Activated B cell treated with CpG ODN at 0.5 μM for 24 hours (primary cell): ENCODE data around the gene IL22RA1. TPM values are rescaled to one million over a fixed set of nuclear protein-coding genes. Genes with fewer than 3 reads are reported as not detected.

Experiments
- ATAC-seq: fragments of 200-7000 bp; cut with Tn5 transposase; one replicate; pipeline ENCODE4 v1.10.0; 2021; ENCODE audit warnings: low read depth, mild to moderate bottlenecking, moderate library complexity
- CTCF ChIA-PET: fragments of 350-600 bp; sonication (Branson Sonifier 250); formaldehyde crosslinking; loops from one replicate; lab custom pipeline; 2021; ENCODE audit warnings: antibody characterized with exemption; lab: Charles Lee
- POLR2A ChIA-PET: fragments of 350-600 bp; sonication (Branson Sonifier 250); formaldehyde crosslinking; loops from one replicate; lab custom pipeline; 2021; ENCODE audit warnings: antibody characterized with exemption; lab: Charles Lee
- DNase-seq: peaks from one replicate; pipeline ENCODE4 v3.0.0; 2022
- H3K27ac Mint-ChIP-seq: one replicate; pipeline ENCODE4 v1.8.0; 2020; ENCODE audit warnings: mixed read lengths
- H3K27me3 Mint-ChIP-seq: one replicate; pipeline ENCODE4 v1.8.0; 2021; ENCODE audit warnings: mixed read lengths
- H3K36me3 Mint-ChIP-seq: one replicate; pipeline ENCODE4 v1.8.0; 2021; ENCODE audit warnings: low read depth, mixed read lengths
- H3K4me1 Mint-ChIP-seq: one replicate; pipeline ENCODE4 v1.8.0; 2021; ENCODE audit warnings: mixed read lengths
- H3K4me3 Mint-ChIP-seq: one replicate; pipeline ENCODE4 v1.8.0; 2020; ENCODE audit warnings: mild to moderate bottlenecking, mixed read lengths
- H3K9me3 Mint-ChIP-seq: one replicate; pipeline ENCODE4 v1.8.0; 2020; ENCODE audit warnings: mixed read lengths
- intact Hi-C: fragments of 100-400 bp; cut with micrococcal nuclease; formaldehyde crosslinking; loops from one replicate; pipeline ENCODE4 v1.15.1; 2024
- total RNA-seq: library from RNA; stranded (reverse); gene quantifications from 2 replicates; pipeline ENCODE4 v1.2.3, GENCODE V29; 2022
- TF ChIP-seq, protein P1 (sequence below): fragments of 200-600 bp; IDR thresholded peaks from one replicate; pipeline ENCODE4 v1.8.0; 2022; ENCODE audit warnings: antibody characterized with exemption, mild to moderate bottlenecking

Gene IL22RA1
- total RNA-seq, 1 donor from 2014 or later = 0.09 TPM

DNA sequence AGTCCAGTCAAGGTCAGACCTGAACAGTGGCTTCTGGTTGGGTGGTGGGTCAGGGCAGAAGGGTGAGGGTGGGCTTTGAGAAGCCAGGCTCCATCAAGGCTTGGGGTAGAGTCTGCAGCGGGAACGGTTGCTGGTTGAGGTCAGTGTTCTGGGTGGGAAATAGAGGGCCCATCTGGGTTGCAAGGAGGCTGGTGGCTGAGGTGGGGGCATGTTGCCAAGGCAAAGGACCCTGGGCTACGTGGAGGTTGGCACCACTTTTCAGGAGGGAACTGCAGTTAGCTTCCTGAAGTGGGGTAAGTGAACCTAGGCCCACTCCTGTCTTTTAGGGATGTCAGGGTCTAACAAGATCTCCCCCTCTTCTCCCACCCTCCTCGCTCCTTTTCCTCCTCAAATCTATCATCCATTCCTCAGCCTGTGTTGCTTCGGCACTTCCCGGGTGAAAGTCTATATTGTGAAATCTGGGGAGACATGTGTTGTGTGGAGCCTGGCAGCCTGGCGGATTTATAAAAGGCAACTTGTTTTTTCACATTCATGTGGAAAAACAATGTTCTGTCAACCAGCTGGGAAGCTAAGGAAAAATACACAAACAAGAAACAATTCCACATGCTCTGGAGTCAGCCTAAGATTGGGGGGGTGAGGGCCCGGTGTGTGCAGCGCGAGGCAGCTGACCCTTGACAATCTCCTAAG, 1.5 kb downstream of the IL22RA1 start:
- CTCF ChIA-PET = interaction anchor here (1.2 kb wide), 1 partner anchor 60 kb away, joined by 3 read pairs; no protein-coding TSS in a partner anchor
- Mint-ChIP-seq H3K9me3 (no peaks in the 10 kb centered on the region), H3K27me3 (peaks cover 13% of the 10 kb centered on the region), H3K27ac (no peak overlapping the region), H3K4me3 (no peak overlapping the region), H3K4me1 (peaks cover 3% of the 10 kb centered on the region), H3K36me3 (no peaks in the 10 kb centered on the region)
- TF ChIP-seq, protein P1, sequence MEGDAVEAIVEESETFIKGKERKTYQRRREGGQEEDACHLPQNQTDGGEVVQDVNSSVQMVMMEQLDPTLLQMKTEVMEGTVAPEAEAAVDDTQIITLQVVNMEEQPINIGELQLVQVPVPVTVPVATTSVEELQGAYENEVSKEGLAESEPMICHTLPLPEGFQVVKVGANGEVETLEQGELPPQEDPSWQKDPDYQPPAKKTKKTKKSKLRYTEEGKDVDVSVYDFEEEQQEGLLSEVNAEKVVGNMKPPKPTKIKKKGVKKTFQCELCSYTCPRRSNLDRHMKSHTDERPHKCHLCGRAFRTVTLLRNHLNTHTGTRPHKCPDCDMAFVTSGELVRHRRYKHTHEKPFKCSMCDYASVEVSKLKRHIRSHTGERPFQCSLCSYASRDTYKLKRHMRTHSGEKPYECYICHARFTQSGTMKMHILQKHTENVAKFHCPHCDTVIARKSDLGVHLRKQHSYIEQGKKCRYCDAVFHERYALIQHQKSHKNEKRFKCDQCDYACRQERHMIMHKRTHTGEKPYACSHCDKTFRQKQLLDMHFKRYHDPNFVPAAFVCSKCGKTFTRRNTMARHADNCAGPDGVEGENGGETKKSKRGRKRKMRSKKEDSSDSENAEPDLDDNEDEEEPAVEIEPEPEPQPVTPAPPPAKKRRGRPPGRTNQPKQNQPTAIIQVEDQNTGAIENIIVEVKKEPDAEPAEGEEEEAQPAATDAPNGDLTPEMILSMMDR = no peak
- POLR2A ChIA-PET = no interaction called here
- no peak for ATAC-seq
- intact Hi-C loops = no loop called here
- no peak for DNase-seq

- no peaks in the 10 kb centered on the region for H3K9me3 Mint-ChIP-seq
- intact Hi-C loops = no loop called here
- H3K36me3 Mint-ChIP-seq = no peaks in the 10 kb centered on the region
- no peak overlapping the region for H3K27ac Mint-ChIP-seq
- no peak for DNase-seq
- POLR2A ChIA-PET = no interaction called here
- H3K4me3 Mint-ChIP-seq = no peak overlapping the region
- H3K4me1 Mint-ChIP-seq = peaks cover 3% of the 10 kb centered on the region
- CTCF ChIA-PET = interaction anchor here (0.8 kb wide), 1 partner anchor 9 kb away, joined by 4 read pairs; no protein-coding TSS in a partner anchor
- ATAC-seq = no peak
- H3K27me3 Mint-ChIP-seq = peaks cover 13% of the 10 kb centered on the region
- TF ChIP-seq, protein P1 = no peak
These were observed 2.2 kb downstream of the IL22RA1 start for GRCh38 chr1:24140741-24141181.

DNA sequence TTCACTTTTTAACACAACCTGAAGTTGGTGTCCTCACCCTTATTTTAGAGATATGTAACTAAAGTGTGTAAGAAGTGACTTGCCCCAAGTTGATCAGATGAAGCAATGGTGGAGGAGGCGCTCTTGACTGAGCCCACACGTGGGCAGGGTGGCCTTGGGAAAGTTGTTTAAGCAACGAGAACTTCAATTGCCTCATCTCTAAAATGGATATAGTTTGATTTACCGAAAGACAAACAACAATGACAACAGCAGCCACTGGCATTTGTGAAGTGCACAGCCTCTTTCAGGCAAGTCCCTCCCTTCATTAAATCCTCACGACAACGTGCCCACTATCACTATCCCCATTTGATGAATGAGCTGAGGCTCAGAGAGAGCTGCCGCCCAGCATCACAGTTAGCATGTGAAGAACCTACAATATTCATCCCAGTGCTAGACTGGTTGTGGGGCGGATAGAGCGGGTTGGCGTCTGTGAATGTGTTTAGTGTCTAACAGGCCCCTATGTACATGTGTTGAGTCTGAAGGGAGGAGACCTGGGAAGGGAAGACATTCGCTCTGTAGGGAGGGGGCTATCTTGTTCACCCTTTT, 3.0 kb downstream of the IL22RA1 start:
- intact Hi-C loops = no loop called here
- Mint-ChIP-seq H3K36me3 (no peaks in the 10 kb centered on the region), H3K27me3 (peaks cover 13% of the 10 kb centered on the region), H3K4me1 (peaks cover 3% of the 10 kb centered on the region), H3K27ac (no peak overlapping the region), H3K9me3 (peaks cover 6% of the 10 kb centered on the region), H3K4me3 (no peak overlapping the region)
- POLR2A ChIA-PET = no interaction called here
- CTCF ChIA-PET = interaction anchor here (0.8 kb wide), 1 partner anchor 10 kb away, joined by 4 read pairs; no protein-coding TSS in a partner anchor
- ATAC-seq (no peak), DNase-seq (no peak)
- TF ChIP-seq, protein P1 = no peak

DNA sequence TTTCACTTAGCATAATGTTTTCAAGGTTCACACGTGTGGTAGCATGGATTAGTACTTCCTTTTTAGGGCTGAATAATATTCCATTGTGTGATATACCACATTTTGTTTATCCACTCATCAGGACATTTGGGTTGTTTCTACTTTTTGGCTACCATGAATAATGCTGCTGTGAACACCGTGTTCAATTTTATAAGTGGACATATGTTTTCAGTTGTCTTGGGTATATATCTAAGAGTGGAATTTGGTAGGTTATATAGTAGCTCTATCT, 3.8 kb downstream of the IL22RA1 start:
- DNase-seq = no peak
- CTCF ChIA-PET = no interaction called here
- Mint-ChIP-seq H3K4me1 (no peaks in the 10 kb centered on the region), H3K27me3 (peaks cover 10% of the 10 kb centered on the region), H3K36me3 (no peaks in the 10 kb centered on the region), H3K27ac (no peak overlapping the region), H3K9me3 (peaks cover 9% of the 10 kb centered on the region), H3K4me3 (no peak overlapping the region)
- intact Hi-C loops = no loop called here
- POLR2A ChIA-PET = no interaction called here
- ATAC-seq = no peak
- TF ChIP-seq, protein P1 = no peak

- POLR2A ChIA-PET = no interaction called here
- peaks cover 12% of the 10 kb centered on the region for H3K27me3 Mint-ChIP-seq
- H3K36me3 Mint-ChIP-seq = no peaks in the 10 kb centered on the region
- no peak overlapping the region for H3K27ac Mint-ChIP-seq
- no peaks in the 10 kb centered on the region for H3K4me1 Mint-ChIP-seq
- no peak for ATAC-seq
- DNase-seq = no peak
- intact Hi-C loops = no loop called here
- CTCF ChIA-PET = no interaction called here
- H3K4me3 Mint-ChIP-seq = no peak overlapping the region
- TF ChIP-seq, protein P1 = no peak
- H3K9me3 Mint-ChIP-seq = peaks cover 9% of the 10 kb centered on the region
These were observed 4.3 kb downstream of the IL22RA1 start for GRCh38 chr1:24138476-24139221.
